HepG2 (cell line): ENCODE measurements around the gene POLR2F. TPM values are rescaled to one million over a fixed set of nuclear protein-coding genes. Genes with fewer than 3 reads are reported as not detected.

Source experiments
- BORCS8-MEF2B ChIP-seq: sonication (generic); formaldehyde crosslinking; IDR thresholded peaks from 2 replicates; pipeline ENCODE4 v1.8.0; 2022; ENCODE audit warnings: mild to moderate bottlenecking, missing genetic modification reagents
- CREB1 ChIP-seq, 2 experiments: fragments of 450-650 bp in 1 of 2; IDR thresholded peaks; 2 replicates each; pipeline ENCODE4 v1.6.1; 2016 to 2017; ENCODE audit warnings: control low read depth in 1 of 2, mild to moderate bottlenecking in 1 of 2, missing compliant biosample characterization in 1 of 2, missing genetic modification characterization in 1 of 2
- HNRNPH1 ChIP-seq: fragments of 200-400 bp; formaldehyde crosslinking; optimal IDR thresholded peaks from 2 replicates; pipeline ENCODE3; 2017; ENCODE audit warnings: mild to moderate bottlenecking, low read depth, low read length
- HOXA9 ChIP-seq: sonication (generic); formaldehyde crosslinking; IDR thresholded peaks from 2 replicates; pipeline ENCODE4 v1.8.1; 2022; ENCODE audit warnings: missing genetic modification reagents, mild to moderate bottlenecking, moderate library complexity, borderline replicate concordance
- MAFK ChIP-seq, 2 experiments: IDR thresholded peaks in 1 of 2; conservative IDR thresholded peaks in 1 of 2; 2 replicates each; pipeline ENCODE4 v1.6.1; 2011; ENCODE audit warnings: improper control_type of control experiment in 2 of 2, low read length in 2 of 2
- MTA3 ChIP-seq: sonication (generic); formaldehyde crosslinking; IDR thresholded peaks from 2 replicates; pipeline ENCODE4 v1.4.0; 2020; ENCODE audit warnings: missing genetic modification reagents
- NR3C1 ChIP-seq: sonication (generic); formaldehyde crosslinking; IDR thresholded peaks from 2 replicates; pipeline ENCODE4 v1.4.0; 2020; ENCODE audit warnings: missing genetic modification reagents
- POLR2AphosphoS2 ChIP-seq: IDR thresholded peaks from 2 replicates; pipeline ENCODE4 v1.6.1; 2011; ENCODE audit warnings: low read depth, low read length, improper control_type of control experiment
- POLR2AphosphoS5 ChIP-seq: IDR thresholded peaks from 2 replicates; pipeline ENCODE4 v1.6.1; 2012; ENCODE audit warnings: low read depth, low read length
- ZBTB42 ChIP-seq: sonication (generic); formaldehyde crosslinking; IDR thresholded peaks from 2 replicates; pipeline ENCODE4 v1.5.0; 2020; ENCODE audit warnings: mild to moderate bottlenecking, missing genetic modification reagents
- ZNF788 ChIP-seq: sonication (generic); formaldehyde crosslinking; IDR thresholded peaks from 2 replicates; pipeline ENCODE4 v1.5.0; 2020; ENCODE audit warnings: mild to moderate bottlenecking, missing genetic modification reagents, borderline replicate concordance
- ZSCAN21 ChIP-seq: sonication (generic); formaldehyde crosslinking; IDR thresholded peaks from 2 replicates; pipeline ENCODE4 v1.8.0; 2022; ENCODE audit warnings: mild to moderate bottlenecking, missing genetic modification reagents, moderate library complexity, borderline replicate concordance
- polyA plus RNA-seq, 8 experiments: library from polyadenylated mRNA; depleted of rRNA in 3 of 8; stranded (reverse) in 7 of 8; unstranded in 1 of 8; fragments of >200 nt; fragmentation: Illumina TruSeq in 4 of 8; extraction: Trizol in 4 of 8; gene quantifications; 2 replicates each; pipeline versions ENCODE4 v1.2.1 to v1.2.3, GENCODE V29; 2011 to 2016; ENCODE audit warnings: low read depth in 4 of 8, missing spikeins in 1 of 8, mixed read lengths in 1 of 8; ENCODE audit not compliant: insufficient read depth in 1 of 8
- total RNA-seq, 5 experiments: library from RNA; depleted of rRNA; stranded (reverse); fragments of >200 nt; fragmentation: Illumina TruSeq; extraction: Trizol; gene quantifications; 2 replicates each; pipeline ENCODE4 v1.2.3, GENCODE V29; 2016; ENCODE audit warnings: low read depth in 1 of 5
- TF ChIP-seq, protein P1 (sequence below): sonication (generic); formaldehyde crosslinking; IDR thresholded peaks from 2 replicates; pipeline ENCODE4 v1.4.0; 2020; ENCODE audit warnings: mild to moderate bottlenecking, missing genetic modification reagents
- TF ChIP-seq, protein P2 (sequence below): sonication (generic); formaldehyde crosslinking; conservative IDR thresholded peaks from 2 replicates; pipeline ENCODE4 v1.5.0; 2020; ENCODE audit warnings: missing genetic modification reagents
- TF ChIP-seq, protein P3 (sequence below): sonication (generic); formaldehyde crosslinking; IDR thresholded peaks from 2 replicates; pipeline ENCODE4 v1.4.0; 2020; ENCODE audit warnings: mild to moderate bottlenecking, low read depth, missing genetic modification reagents
- TF ChIP-seq, protein P4 (sequence below): sonication (generic); formaldehyde crosslinking; IDR thresholded peaks from 2 replicates; pipeline ENCODE4 v1.8.0; 2022; ENCODE audit warnings: mild to moderate bottlenecking, missing genetic modification reagents, moderate library complexity

The POLR2F gene
- total and polyA plus RNA-seq, 2 of the 13 experiments (the other 11 are each of a cell fraction or from before 2014, with no cell fraction given): 135 to 158 TPM

DNA sequence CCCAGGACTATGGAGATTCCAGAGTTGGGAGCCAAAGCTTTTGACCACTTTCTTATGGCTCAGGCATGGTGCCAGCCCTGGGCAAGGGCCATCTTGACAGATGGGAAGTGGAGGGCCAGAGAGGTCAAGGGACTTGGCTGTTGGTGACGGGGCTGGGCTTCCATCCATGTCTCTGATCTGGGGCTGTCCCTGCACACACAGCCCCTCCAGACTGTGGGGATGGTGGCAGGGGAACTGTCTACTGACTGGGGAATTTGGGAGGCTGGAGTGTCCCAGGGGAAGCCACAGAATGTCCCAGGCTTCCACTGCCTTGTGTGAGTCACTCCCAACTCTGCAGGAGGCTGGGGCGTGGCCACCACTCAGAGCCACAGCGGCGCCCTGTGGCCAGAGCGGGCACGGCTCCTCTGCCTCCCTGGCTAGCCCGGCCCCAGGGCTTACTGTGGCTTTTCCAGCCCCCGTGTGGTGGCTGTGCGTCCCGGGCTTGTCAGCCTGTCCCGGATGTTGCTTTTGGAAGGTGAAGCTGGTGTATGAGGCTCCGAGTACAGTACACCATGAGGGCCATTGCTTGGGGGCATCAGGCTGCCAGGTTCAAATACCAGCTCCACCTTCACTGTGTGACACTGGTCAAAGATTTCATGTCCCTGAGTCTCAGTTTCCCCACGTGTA is 19.7 kb upstream of the POLR2F start (continued):
- no peak for TF ChIP-seq MAFK (conservative IDR thresholded peaks at IDR 0.05 in 1 of 2, IDR thresholded peaks at IDR 0.05 in 1 of 2; ENCODE audit: low read length in 2 of 2)
- TF ChIP-seq, protein P1, sequence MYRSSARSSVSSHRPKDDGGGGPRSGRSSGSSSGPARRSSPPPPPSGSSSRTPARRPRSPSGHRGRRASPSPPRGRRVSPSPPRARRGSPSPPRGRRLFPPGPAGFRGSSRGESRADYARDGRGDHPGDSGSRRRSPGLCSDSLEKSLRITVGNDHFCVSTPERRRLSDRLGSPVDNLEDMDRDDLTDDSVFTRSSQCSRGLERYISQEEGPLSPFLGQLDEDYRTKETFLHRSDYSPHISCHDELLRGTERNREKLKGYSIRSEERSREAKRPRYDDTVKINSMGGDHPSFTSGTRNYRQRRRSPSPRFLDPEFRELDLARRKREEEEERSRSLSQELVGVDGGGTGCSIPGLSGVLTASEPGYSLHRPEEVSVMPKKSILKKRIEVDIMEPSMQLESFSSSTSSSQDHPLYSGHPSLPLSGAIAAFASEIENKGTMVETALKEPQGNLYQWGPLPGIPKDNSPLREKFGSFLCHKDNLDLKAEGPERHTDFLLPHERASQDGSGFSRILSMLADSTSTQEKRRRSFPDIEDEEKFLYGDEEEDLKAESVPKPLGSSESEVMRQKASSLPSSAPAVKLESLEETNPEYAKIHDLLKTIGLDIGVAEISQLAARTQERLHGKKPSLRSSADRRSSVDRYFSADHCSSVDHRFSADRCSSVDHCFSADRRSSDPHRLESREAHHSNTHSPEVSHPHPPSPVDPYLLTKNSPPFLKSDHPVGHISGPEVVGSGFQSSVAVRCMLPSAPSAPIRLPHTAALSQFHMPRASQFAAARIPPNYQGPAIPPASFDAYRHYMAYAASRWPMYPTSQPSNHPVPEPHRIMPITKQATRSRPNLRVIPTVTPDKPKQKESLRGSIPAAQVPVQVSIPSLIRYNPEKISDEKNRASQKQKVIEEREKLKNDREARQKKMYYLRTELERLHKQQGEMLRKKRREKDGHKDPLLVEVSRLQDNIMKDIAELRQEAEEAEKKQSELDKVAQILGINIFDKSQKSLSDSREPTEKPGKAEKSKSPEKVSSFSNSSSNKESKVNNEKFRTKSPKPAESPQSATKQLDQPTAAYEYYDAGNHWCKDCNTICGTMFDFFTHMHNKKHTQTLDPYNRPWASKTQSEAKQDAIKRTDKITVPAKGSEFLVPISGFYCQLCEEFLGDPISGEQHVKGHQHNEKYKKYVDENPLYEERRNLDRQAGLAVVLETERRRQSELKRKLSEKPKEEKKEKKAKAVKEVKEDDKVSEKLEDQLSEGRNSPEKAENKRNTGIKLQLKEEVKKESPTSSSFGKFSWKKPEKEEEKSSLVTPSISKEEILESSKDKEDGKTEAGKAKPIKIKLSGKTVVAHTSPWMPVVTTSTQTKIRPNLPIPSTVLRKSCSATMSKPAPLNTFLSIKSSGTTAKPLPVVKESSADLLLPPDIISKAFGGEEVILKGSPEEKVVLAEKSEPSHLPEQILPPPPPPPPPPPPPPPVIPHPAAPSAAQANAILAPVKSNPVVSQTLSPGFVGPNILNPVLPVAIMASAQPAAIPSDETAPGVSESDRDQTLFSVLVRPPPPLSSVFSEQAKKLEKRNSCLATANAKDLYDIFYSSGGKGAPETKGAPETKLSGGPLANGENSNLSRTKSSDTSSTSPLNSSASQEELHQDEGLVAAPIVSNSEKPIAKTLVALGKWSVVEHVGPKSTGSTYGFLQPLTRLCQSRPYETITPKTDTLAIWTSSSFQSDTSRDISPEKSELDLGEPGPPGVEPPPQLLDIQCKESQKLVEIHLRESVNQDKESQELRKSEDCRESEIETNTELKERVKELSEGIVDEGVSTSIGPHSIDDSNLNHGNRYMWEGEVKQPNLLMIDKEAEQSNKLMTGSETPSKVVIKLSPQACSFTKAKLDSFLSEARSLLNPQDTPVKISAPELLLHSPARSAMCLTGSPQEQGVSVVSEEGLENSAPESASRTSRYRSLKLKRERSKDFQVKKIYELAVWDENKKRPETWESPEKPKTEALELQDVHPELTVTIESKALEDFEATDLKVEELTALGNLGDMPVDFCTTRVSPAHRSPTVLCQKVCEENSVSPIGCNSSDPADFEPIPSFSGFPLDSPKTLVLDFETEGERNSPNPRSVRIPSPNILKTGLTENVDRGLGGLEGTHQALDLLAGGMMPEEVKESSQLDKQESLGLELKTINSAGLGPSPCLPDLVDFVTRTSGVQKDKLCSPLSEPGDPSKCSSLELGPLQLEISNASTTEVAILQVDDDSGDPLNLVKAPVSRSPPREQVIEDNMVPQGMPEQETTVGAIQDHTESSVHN: 0 out of 2 replicates have a peak, but pooled peaks have one; percentile 32
- TF ChIP-seq, protein P2, sequence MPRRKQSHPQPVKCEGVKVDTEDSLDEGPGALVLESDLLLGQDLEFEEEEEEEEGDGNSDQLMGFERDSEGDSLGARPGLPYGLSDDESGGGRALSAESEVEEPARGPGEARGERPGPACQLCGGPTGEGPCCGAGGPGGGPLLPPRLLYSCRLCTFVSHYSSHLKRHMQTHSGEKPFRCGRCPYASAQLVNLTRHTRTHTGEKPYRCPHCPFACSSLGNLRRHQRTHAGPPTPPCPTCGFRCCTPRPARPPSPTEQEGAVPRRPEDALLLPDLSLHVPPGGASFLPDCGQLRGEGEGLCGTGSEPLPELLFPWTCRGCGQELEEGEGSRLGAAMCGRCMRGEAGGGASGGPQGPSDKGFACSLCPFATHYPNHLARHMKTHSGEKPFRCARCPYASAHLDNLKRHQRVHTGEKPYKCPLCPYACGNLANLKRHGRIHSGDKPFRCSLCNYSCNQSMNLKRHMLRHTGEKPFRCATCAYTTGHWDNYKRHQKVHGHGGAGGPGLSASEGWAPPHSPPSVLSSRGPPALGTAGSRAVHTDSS (CRISPR knock-in tag): no peak
- no peak for TF ChIP-seq POLR2AphosphoS5
- TF ChIP-seq HOXA9 (CRISPR knock-in tag): no peak
- peak; percentile 39; the same call in 1 of the 2 replicates for TF ChIP-seq ZSCAN21 (CRISPR knock-in tag)
- TF ChIP-seq, protein P3, sequence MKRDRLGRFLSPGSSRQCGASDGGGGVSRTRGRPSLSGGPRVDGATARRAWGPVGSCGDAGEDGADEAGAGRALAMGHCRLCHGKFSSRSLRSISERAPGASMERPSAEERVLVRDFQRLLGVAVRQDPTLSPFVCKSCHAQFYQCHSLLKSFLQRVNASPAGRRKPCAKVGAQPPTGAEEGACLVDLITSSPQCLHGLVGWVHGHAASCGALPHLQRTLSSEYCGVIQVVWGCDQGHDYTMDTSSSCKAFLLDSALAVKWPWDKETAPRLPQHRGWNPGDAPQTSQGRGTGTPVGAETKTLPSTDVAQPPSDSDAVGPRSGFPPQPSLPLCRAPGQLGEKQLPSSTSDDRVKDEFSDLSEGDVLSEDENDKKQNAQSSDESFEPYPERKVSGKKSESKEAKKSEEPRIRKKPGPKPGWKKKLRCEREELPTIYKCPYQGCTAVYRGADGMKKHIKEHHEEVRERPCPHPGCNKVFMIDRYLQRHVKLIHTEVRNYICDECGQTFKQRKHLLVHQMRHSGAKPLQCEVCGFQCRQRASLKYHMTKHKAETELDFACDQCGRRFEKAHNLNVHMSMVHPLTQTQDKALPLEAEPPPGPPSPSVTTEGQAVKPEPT (CRISPR knock-in tag): no peak
- no peak for TF ChIP-seq HNRNPH1
- no peak for TF ChIP-seq MTA3 (CRISPR knock-in tag)
- no peak for TF ChIP-seq POLR2AphosphoS2
- TF ChIP-seq, protein P4, sequence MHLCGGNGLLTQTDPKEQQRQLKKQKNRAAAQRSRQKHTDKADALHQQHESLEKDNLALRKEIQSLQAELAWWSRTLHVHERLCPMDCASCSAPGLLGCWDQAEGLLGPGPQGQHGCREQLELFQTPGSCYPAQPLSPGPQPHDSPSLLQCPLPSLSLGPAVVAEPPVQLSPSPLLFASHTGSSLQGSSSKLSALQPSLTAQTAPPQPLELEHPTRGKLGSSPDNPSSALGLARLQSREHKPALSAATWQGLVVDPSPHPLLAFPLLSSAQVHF (CRISPR knock-in tag): no peak
- TF ChIP-seq NR3C1 (CRISPR knock-in tag): no peak
- 0 out of 2 replicates have a peak, but pooled peaks have one; percentile 24 for TF ChIP-seq BORCS8-MEF2B
- TF ChIP-seq ZNF788 (CRISPR knock-in tag): peak; percentile 89; the same call in 1 of the 2 replicates
- TF ChIP-seq ZBTB42 (CRISPR knock-in tag): no peak
- no peak for TF ChIP-seq CREB1 (IDR thresholded peaks at IDR 0.05)
- no peak for TF ChIP-seq CREB1 (CRISPR knock-in tag; IDR thresholded peaks at IDR 0.05)
